WTC11 (cell line): ENCODE measurements around the gene SIAH3. TPM values are rescaled to one million over a fixed set of nuclear protein-coding genes. Genes with fewer than 3 reads are reported as not detected.

ENCODE experiments used
- ATAC-seq: fragments of 200-7000 bp; cut with Tn5 transposase; 2 replicates; pipeline ENCODE4 v1.10.0; 2021; ENCODE audit warnings: mild to moderate bottlenecking, moderate library complexity
- CTCF ChIA-PET: fragments of 300-600 bp; sonication (Branson Sonifier 250); formaldehyde crosslinking; loops from one replicate; lab custom pipeline; 2021; ENCODE audit warnings: antibody characterized with exemption; lab: Charles Lee
- POLR2A ChIA-PET: fragments of 350-600 bp; sonication (Branson Sonifier 250); formaldehyde crosslinking; loops from one replicate; lab custom pipeline; 2021; ENCODE audit warnings: antibody characterized with exemption; lab: Charles Lee
- DNase-seq: peaks from one replicate; pipeline ENCODE4 v3.0.0; 2021; ENCODE audit warnings: low spot score
- H3K27ac Mint-ChIP-seq: 2 replicates; pipeline ENCODE4 v1.8.0; 2021; ENCODE audit warnings: mixed read lengths
- H3K27me3 Mint-ChIP-seq: 2 replicates; pipeline ENCODE4 v1.8.0; 2021; ENCODE audit warnings: low read depth, mild to moderate bottlenecking, moderate library complexity, mixed read lengths
- H3K36me3 Mint-ChIP-seq: 2 replicates; pipeline ENCODE4 v1.8.0; 2021; ENCODE audit warnings: mixed read lengths
- H3K4me1 Mint-ChIP-seq: 2 replicates; pipeline ENCODE4 v1.8.0; 2022; ENCODE audit warnings: mixed read lengths
- H3K4me3 Mint-ChIP-seq: 2 replicates; pipeline ENCODE4 v1.8.0; 2021; ENCODE audit warnings: mild to moderate bottlenecking, moderate library complexity, mixed read lengths
- H3K9me3 Mint-ChIP-seq: 2 replicates; pipeline ENCODE4 v1.8.0; 2021; ENCODE audit warnings: mixed read lengths
- CREM ChIP-seq: sonication (generic); formaldehyde crosslinking; IDR thresholded peaks from 2 replicates; pipeline ENCODE4 v1.8.1; 2022; ENCODE audit warnings: mild to moderate bottlenecking, missing genetic modification reagents, moderate library complexity
- FOXK1 ChIP-seq: sonication (generic); formaldehyde crosslinking; IDR thresholded peaks from 2 replicates; pipeline ENCODE4 v1.8.0; 2022; ENCODE audit warnings: mild to moderate bottlenecking, moderate library complexity, missing genetic modification reagents
- GRHL2 ChIP-seq: fragments of 250-450 bp; sonication (Bioruptor Pico); IDR thresholded peaks from 2 replicates; pipeline ENCODE4 v1.8.0; 2022; ENCODE audit warnings: mild to moderate bottlenecking, moderate library complexity; ENCODE audit not compliant: insufficient replicate concordance, severe bottlenecking
- KAT7 ChIP-seq: sonication (generic); formaldehyde crosslinking; IDR thresholded peaks from 2 replicates; pipeline ENCODE4 v1.8.1; 2023; ENCODE audit warnings: missing genetic modification reagents, mild to moderate bottlenecking, borderline replicate concordance
- NFE2L1 ChIP-seq: sonication (generic); formaldehyde crosslinking; IDR thresholded peaks from 2 replicates; pipeline ENCODE4 v1.8.1; 2023; ENCODE audit warnings: missing genetic modification reagents
- NR1H2 ChIP-seq: sonication (generic); formaldehyde crosslinking; IDR thresholded peaks from 2 replicates; pipeline ENCODE4 v1.9.0; 2021; ENCODE audit warnings: mild to moderate bottlenecking, moderate library complexity, missing genetic modification reagents
- SMAD3 ChIP-seq: sonication (generic); formaldehyde crosslinking; IDR thresholded peaks from 2 replicates; pipeline ENCODE4 v1.8.0; 2022; ENCODE audit warnings: missing genetic modification reagents, mild to moderate bottlenecking, borderline replicate concordance
- STAT6 ChIP-seq: sonication (generic); formaldehyde crosslinking; conservative IDR thresholded peaks from 2 replicates; pipeline ENCODE4 v1.8.1; 2023; ENCODE audit warnings: mild to moderate bottlenecking, low read depth, missing genetic modification reagents, moderate library complexity
- TCF7 ChIP-seq: sonication (generic); formaldehyde crosslinking; IDR thresholded peaks from 2 replicates; pipeline ENCODE4 v1.8.0; 2022; ENCODE audit warnings: mild to moderate bottlenecking, low read depth, missing genetic modification reagents, moderate library complexity
- TP53 ChIP-seq: sonication (generic); formaldehyde crosslinking; IDR thresholded peaks from 2 replicates; pipeline ENCODE4 v1.8.1; 2023; ENCODE audit warnings: mild to moderate bottlenecking, missing genetic modification reagents
- ZNF219 ChIP-seq: sonication (generic); formaldehyde crosslinking; IDR thresholded peaks from 2 replicates; pipeline ENCODE4 v1.8.0; 2023; ENCODE audit warnings: missing genetic modification reagents, mild to moderate bottlenecking, borderline replicate concordance
- ZNF317 ChIP-seq: sonication (generic); formaldehyde crosslinking; IDR thresholded peaks from 2 replicates; pipeline ENCODE4 v1.8.1; 2023; ENCODE audit warnings: low read depth, mild to moderate bottlenecking, moderate library complexity, missing genetic modification reagents, borderline replicate concordance
- ZNF423 ChIP-seq: fragments of 250-450 bp; sonication (Bioruptor Pico); IDR thresholded peaks from 2 replicates; pipeline ENCODE4 v2.1.2; 2022; ENCODE audit warnings: mild to moderate bottlenecking, moderate library complexity
- total RNA-seq: library from RNA; stranded (reverse); gene quantifications from 3 replicates; pipeline ENCODE4 v1.2.3, GENCODE V29; 2021
- TF ChIP-seq, protein P1 (sequence below): sonication (generic); formaldehyde crosslinking; IDR thresholded peaks from 2 replicates; pipeline ENCODE4 v1.8.1; 2022; ENCODE audit warnings: mild to moderate bottlenecking, missing genetic modification reagents, moderate library complexity, borderline replicate concordance
- TF ChIP-seq, protein P2 (sequence below): sonication (generic); formaldehyde crosslinking; IDR thresholded peaks from 2 replicates; pipeline ENCODE4 v1.8.1; 2022; ENCODE audit warnings: low read depth, missing genetic modification reagents, borderline replicate concordance
- TF ChIP-seq, protein P3 (sequence below): sonication (generic); formaldehyde crosslinking; IDR thresholded peaks from 2 replicates; pipeline ENCODE4 v1.8.1; 2023; ENCODE audit warnings: mild to moderate bottlenecking, missing genetic modification reagents, moderate library complexity
- TF ChIP-seq, protein P4 (sequence below): sonication (generic); formaldehyde crosslinking; IDR thresholded peaks from 2 replicates; pipeline ENCODE4 v1.8.0; 2022; ENCODE audit warnings: mild to moderate bottlenecking, missing genetic modification reagents
- TF ChIP-seq, protein P5 (sequence below): fragments of 250-450 bp; sonication (Bioruptor Pico); IDR thresholded peaks from 2 replicates; pipeline ENCODE4 v2.1.2; 2022; ENCODE audit warnings: mild to moderate bottlenecking, moderate library complexity
- TF ChIP-seq, protein P6 (sequence below): sonication (generic); formaldehyde crosslinking; IDR thresholded peaks from 2 replicates; pipeline ENCODE4 v1.8.1; 2023; ENCODE audit warnings: mild to moderate bottlenecking, missing genetic modification reagents

SIAH3 gene
- total RNA-seq, 1 experiment from 2014 or later = 0.31 TPM

DNA sequence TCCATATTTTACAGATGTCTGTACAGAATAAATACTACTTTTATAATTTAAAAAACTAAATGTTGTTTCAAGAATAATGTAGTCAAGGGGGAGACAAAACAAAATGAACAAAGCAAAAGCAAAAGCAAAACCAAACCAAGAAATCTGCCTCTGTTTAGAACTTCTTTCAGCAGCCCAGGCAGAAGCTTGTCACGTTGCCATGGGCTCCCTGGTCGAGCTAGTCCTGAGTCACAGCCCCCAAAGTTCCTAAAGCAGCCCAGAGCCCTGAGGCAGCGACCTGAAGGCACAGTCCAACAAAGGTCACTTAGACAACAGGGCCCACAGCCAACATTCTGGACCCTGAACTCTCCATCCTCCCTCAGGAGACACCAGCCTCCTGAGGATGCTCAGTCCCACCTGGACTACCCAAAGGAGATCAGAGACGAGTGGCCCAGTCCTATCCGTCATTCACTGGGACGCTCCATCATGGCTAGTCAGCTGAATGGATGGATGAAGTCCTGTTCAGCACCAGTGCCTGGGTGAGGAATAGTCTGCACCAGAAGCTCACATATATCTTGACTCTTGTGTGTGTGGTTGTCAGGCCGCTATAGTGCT is 41.7 kb downstream of the SIAH3 start:
- H3K4me1 Mint-ChIP-seq = no peaks in the 10 kb centered on the region
- TF ChIP-seq FOXK1 (CRISPR knock-in tag) = no peak
- TF ChIP-seq STAT6 (CRISPR knock-in tag) = no peak
- TF ChIP-seq SMAD3 (CRISPR knock-in tag) = no peak
- TF ChIP-seq, protein P1, sequence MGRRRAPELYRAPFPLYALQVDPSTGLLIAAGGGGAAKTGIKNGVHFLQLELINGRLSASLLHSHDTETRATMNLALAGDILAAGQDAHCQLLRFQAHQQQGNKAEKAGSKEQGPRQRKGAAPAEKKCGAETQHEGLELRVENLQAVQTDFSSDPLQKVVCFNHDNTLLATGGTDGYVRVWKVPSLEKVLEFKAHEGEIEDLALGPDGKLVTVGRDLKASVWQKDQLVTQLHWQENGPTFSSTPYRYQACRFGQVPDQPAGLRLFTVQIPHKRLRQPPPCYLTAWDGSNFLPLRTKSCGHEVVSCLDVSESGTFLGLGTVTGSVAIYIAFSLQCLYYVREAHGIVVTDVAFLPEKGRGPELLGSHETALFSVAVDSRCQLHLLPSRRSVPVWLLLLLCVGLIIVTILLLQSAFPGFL (CRISPR knock-in tag) = no peak
- no peak for TF ChIP-seq TP53 (CRISPR knock-in tag)
- no peak for TF ChIP-seq TCF7 (CRISPR knock-in tag)
- TF ChIP-seq, all 79 proteins: peak for 0
- ChIA-PET POLR2A (no interaction called here), CTCF (interaction anchor here (0.7 kb wide), 1 partner anchor 196 kb away, joined by 3 read pairs; no protein-coding TSS in a partner anchor)
- no peak for ATAC-seq
- Mint-ChIP-seq H3K36me3 (no peaks in the 10 kb centered on the region), H3K4me3 (no peak overlapping the region), H3K9me3 (peaks cover 4% of the 10 kb centered on the region), H3K27me3 (no peaks in the 10 kb centered on the region), H3K27ac (no peak overlapping the region)
- no peak for DNase-seq

DNA sequence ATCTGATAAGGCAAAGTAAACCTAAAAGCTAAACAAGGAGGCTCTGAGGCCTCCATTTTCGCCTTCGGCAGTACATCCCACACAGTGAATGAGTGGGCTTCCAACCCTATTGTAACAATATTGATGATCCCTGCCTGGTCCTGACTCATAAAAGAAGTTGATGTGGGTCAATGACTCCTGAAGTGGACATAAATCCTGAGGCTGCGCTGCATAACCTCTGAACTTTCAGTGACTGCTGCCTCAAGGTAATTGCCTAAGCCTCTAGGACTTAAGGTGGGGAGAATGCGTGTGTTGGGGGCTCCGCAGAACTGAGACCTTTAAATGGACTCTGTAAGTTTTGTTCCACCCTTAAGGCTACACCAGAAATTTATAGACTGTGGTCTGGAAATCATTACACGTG is 42.6 kb downstream of the SIAH3 start:
- Mint-ChIP-seq H3K4me3 (no peak overlapping the region), H3K36me3 (no peaks in the 10 kb centered on the region), H3K27me3 (no peaks in the 10 kb centered on the region), H3K27ac (no peak overlapping the region), H3K4me1 (no peaks in the 10 kb centered on the region), H3K9me3 (peaks cover 4% of the 10 kb centered on the region)
- CTCF ChIA-PET = no interaction called here
- POLR2A ChIA-PET = no interaction called here
- no peak for DNase-seq
- no peak for TF ChIP-seq NFE2L1 (CRISPR knock-in tag)
- TF ChIP-seq, all 79 proteins: peak for 0
- ATAC-seq = no peak

DNA sequence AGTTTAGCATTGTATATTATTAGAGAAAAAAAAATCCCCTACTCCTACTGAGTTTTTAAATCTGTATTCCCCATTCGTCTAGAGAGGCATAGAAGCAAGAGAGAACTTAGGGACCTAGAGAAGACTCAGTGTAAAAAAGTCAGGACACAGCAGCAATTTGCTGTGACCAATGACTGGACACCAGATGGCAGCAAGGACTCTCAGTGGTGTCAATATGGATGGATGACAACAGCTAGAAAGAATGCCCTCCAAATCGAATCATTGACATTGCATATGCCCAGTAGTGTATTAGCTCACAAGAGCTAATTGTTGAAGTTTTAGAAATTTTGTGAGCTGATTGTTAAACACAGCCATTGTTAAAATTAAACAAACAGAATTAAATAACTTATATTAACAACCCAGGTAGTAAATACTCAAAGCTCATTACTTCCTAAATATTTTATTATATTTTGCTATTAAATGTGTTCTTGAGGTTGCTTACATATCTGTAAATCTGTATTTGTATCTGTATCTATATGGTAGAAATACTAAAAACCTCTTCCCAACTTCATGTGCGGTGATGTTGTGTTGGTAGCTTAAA is 43.9 kb downstream of the SIAH3 start:
- POLR2A ChIA-PET = no interaction called here
- H3K9me3 Mint-ChIP-seq = peaks cover 4% of the 10 kb centered on the region
- no peaks in the 10 kb centered on the region; the same call in 1 of the 2 replicates for H3K27me3 Mint-ChIP-seq
- TF ChIP-seq ZNF317 (CRISPR knock-in tag) (no peak), ZNF423 (CRISPR knock-in tag) (no peak), KAT7 (CRISPR knock-in tag) (no peak), CREM (CRISPR knock-in tag) (no peak), NR1H2 (CRISPR knock-in tag) (no peak), TP53 (CRISPR knock-in tag) (no peak), GRHL2 (no peak), ZNF219 (no peak)
- TF ChIP-seq, protein P2, sequence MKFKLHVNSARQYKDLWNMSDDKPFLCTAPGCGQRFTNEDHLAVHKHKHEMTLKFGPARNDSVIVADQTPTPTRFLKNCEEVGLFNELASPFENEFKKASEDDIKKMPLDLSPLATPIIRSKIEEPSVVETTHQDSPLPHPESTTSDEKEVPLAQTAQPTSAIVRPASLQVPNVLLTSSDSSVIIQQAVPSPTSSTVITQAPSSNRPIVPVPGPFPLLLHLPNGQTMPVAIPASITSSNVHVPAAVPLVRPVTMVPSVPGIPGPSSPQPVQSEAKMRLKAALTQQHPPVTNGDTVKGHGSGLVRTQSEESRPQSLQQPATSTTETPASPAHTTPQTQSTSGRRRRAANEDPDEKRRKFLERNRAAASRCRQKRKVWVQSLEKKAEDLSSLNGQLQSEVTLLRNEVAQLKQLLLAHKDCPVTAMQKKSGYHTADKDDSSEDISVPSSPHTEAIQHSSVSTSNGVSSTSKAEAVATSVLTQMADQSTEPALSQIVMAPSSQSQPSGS (CRISPR knock-in tag) = no peak
- TF ChIP-seq, protein P3, sequence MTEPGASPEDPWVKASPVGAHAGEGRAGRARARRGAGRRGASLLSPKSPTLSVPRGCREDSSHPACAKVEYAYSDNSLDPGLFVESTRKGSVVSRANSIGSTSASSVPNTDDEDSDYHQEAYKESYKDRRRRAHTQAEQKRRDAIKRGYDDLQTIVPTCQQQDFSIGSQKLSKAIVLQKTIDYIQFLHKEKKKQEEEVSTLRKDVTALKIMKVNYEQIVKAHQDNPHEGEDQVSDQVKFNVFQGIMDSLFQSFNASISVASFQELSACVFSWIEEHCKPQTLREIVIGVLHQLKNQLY (CRISPR knock-in tag) = no peak
- TF ChIP-seq, protein P4, sequence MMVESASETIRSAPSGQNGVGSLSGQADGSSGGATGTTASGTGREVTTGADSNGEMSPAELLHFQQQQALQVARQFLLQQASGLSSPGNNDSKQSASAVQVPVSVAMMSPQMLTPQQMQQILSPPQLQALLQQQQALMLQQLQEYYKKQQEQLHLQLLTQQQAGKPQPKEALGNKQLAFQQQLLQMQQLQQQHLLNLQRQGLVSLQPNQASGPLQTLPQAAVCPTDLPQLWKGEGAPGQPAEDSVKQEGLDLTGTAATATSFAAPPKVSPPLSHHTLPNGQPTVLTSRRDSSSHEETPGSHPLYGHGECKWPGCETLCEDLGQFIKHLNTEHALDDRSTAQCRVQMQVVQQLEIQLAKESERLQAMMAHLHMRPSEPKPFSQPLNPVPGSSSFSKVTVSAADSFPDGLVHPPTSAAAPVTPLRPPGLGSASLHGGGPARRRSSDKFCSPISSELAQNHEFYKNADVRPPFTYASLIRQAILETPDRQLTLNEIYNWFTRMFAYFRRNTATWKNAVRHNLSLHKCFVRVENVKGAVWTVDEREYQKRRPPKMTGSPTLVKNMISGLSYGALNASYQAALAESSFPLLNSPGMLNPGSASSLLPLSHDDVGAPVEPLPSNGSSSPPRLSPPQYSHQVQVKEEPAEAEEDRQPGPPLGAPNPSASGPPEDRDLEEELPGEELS = no peak
- TF ChIP-seq, protein P5, sequence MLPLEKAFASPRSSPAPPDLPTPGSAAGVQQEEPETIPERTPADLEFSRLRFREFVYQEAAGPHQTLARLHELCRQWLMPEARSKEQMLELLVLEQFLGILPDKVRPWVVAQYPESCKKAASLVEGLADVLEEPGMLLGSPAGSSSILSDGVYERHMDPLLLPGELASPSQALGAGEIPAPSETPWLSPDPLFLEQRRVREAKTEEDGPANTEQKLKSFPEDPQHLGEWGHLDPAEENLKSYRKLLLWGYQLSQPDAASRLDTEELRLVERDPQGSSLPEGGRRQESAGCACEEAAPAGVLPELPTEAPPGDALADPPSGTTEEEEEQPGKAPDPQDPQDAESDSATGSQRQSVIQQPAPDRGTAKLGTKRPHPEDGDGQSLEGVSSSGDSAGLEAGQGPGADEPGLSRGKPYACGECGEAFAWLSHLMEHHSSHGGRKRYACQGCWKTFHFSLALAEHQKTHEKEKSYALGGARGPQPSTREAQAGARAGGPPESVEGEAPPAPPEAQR = no peak
- TF ChIP-seq, protein P6, sequence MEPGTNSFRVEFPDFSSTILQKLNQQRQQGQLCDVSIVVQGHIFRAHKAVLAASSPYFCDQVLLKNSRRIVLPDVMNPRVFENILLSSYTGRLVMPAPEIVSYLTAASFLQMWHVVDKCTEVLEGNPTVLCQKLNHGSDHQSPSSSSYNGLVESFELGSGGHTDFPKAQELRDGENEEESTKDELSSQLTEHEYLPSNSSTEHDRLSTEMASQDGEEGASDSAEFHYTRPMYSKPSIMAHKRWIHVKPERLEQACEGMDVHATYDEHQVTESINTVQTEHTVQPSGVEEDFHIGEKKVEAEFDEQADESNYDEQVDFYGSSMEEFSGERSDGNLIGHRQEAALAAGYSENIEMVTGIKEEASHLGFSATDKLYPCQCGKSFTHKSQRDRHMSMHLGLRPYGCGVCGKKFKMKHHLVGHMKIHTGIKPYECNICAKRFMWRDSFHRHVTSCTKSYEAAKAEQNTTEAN = no peak

More for the DNA sequence above, 43.9 kb downstream of the SIAH3 start:
- ATAC-seq (peak; percentile 88), DNase-seq (peak; percentile 40)
- Mint-ChIP-seq H3K4me1 (no peaks in the 10 kb centered on the region), H3K4me3 (no peak overlapping the region), H3K36me3 (no peaks in the 10 kb centered on the region), H3K27ac (no peak overlapping the region)
- CTCF ChIA-PET = interaction anchor here (0.6 to 2.2 kb wide), 20 partner anchors 10 to 514 kb away, joined by 3 to 27 read pairs (median 3); no protein-coding TSS in a partner anchor
